Measurements from ENCODE around the gene RAB6B. TPM values are rescaled to one million over a fixed set of nuclear protein-coding genes. Genes with fewer than 3 reads are reported as not detected.

Gene RAB6B
- total RNA-seq, 2 donors from 2014 or later: 3.3 to 8.3 TPM

DNA sequence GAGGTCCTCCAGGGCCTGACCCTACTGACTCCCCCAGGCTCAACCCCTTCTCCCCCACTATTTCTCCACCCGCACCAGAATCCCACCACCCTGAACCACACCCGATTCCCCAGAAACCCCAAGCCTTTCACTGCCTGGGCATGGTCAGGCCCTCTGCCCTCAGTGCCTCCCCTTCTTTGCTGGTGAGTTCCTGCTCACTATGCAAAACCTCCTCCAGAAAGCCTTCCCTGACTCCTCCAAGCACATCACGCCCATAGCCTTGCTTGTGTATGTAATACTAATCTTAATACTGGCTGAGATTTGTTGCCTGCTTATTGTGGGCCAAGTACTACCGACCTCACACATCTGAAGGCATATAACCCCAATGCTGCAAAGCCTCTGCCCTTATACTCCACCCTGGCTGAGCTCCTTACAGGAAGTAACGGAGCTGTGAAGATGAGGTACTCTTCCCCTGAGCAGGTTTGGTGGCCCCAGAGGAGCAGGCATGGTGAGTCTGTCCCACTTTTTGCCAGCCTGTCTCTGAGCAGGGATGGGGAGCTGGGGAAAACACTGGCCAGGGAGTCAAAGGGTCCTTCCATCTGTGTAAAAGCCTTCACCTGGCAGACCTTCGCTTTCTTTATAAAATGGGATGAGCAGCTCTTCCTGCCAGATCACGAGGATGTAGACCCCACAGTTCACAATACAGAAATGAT is 9.5 kb downstream of the RAB6B start:
- no peak for DNase-seq
- ATAC-seq: no peak
- intact Hi-C loops (cut with DNase I, micrococcal nuclease): no loop called here

DNA sequence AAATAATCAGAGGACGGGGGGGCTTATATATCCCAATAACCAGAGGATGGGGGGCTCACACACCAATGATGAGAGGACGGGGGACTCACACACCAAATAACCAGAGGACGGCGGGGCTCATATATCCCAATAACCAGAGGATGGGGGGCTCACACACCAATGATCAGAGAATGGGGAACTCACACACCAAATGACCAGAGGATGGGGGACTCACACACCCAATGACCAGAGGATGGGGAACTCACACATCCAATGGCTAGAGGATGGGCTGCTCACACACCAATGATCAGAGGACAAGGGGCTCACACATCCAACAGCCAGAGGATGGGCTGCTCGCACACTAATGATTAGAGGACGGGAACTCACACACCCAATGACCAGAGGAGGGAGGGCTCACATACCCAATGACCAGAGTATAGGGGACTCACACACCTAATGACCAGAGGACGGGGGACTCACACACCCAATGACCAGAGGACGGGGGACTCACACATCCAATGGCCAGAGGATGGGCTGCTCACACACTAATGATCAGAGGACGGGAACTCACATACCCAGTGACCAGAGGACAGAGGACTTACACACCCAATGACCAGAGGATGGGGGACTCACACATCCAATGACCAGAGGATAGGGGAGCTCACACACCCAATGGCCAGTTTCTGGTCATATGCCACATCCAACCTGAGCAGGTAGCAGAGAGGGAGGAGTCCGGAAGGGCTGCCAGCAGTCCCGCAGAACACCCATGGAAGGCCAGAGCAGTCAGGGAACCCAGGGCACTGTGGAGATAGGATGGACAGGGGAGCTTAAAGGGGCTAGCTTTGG is 10.6 kb downstream of the RAB6B start:
- intact Hi-C loops (cut with DNase I, micrococcal nuclease): no loop called here
- no peak for ATAC-seq
- no peak for DNase-seq

DNA sequence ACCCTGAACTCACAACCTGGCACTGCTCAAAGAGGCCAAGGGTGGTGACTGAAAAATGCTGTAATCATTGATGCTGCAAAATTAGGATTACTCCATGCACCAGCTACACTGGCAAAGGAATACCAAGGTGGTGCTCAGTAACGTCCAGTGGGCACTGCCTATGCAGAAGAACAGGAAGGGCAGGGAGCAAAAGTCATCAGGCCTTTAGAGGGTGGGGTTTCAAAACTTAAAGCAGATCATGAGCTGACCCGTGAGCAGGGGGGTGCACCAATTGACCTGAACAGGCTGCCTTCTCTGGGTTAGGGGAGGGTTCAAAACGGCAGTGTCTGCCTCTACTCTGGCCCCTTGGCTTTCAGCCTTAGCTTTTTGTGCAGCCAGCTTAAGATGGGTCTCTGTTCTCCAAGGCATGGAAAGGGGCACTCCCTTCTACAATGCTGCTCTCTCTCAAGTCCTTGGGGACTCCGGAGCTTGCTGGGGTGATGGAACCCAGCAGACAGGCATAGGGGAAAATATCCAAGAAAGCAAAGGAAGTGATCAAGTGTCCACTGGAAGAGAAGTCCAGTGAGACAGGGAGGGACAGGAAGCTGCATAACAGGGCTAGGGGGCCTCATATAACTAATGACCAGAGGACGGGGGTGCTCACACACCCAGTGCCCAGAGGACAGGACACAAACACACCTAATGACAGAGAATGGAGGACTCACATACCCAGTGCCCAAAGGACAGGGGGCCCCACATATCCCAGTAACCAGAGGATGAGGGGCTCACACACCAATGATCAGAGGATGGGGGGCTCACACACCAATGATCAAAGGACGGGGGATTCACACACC is 11.4 kb downstream of the RAB6B start:
- intact Hi-C loops (cut with DNase I, micrococcal nuclease): no loop called here
- ATAC-seq (no peak), DNase-seq (no peak)

DNA sequence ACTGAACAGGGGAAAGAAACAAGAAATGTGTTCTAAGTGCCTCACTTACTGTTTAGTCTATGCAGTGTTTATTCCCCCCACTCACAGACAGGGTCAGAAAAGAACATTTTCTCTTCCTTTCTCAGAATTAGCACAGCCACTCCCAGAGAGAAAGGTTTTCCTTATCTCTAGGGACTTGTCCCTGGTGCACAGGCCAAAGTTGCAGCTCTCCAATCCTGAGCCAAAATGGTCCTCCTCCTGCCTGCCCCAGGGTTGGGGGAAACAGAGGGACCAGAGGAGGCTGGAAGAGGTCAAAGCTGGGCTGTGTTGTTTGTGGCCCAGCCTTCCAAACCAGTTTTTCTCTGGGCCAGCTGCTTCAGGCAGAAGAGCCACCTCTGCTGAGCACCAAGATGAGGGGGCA is 12.0 kb downstream of the RAB6B start:
- DNase-seq (no peak), ATAC-seq (no peak)
- intact Hi-C loops (cut with DNase I, micrococcal nuclease): no loop called here

DNA sequence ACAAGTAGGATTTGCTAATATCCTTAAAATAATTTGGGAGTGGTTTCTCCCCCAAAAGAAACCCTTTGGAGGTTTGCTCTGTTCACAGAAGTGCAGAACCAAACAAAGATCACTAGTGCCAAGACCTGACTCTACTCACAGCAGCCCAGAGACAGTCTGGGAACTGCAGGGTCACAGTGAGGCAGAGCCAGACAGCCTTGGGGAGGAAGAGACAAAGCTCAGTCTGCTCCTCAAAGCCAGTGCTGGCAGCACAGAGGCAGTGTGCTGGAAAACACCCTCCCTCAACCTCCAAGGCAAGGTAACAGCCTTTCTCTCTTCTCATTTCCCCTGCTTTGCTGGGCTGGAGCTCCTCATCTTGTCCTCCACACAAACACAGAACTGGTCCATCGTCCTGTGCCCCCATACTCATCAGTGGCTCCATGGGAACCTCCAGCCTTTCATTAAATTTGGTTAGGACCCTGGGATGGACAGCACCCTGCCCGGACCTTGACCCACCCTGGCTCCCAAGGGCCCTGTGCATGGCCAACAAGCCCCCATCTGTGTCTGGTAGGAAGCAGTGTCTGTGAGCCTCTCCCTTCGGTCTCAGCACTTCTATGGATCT is 12.6 kb downstream of the RAB6B start:
- DNase-seq (no peak), ATAC-seq (peak; percentile 26)
- intact Hi-C loops (cut with DNase I, micrococcal nuclease): no loop called here

DNA sequence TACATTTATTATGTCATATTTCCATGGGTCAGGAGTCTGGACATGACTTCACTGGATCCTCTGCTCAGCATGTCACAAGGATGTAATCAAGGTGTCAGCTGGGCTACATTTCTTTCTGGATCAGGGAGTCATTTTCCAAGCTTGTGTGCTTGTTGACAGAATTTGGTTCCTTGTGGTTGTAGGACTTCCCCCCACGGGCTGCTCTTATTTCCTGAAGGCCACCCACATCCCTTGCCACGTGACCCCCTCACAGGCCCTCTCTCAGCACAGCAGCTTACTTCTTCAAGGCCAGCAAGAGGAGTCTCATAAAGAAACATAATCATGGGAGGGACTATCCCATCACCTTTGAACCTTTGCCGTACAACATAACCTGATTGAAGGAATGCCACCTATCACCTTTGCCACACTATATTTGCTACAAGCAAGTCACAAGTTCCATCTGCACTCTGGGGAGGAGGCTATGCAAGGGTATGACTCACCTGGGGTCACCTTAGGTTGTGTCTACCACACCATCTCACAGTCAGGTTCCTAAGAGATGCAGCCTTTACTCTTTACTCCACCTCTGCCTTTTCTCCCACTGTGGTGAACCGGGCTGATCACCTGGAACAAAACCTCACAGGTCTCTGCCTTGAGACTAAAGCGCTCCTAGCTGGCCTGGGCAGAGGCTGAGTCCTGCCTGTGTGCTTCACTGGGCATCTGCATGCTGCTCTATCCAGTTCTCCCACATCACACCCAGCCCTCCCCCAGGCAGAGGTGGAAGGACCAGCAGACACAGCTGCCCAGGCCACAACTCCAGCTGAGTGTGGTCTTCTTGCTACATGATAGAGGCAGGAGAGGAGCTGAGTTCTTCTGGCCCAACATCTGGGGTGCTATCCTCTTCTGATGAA is 13.5 kb downstream of the RAB6B start:
- DNase-seq (peak in 1 of 2 donors; percentile 9), ATAC-seq (peak; percentile 96)
- intact Hi-C loops (cut with DNase I, micrococcal nuclease): no loop called here

DNA sequence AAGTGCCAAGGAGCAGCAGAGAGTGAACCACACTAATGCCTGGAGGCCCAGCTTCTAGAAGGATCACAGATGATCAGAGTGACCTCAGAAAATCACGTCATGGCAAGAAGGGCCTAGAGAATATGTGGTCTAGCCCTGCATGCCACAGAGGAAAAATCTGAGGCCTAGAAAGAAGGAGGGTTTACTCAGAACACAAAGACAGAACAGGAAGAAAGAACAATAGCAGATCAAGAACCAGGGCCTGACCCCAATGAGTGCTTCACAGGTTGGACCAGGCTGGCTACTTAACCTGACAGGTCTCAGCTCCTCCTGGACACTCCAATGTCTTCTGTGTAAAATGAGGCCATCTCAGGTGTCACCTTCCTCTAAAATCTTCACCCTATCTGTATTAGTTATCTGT is 14.2 kb downstream of the RAB6B start:
- ATAC-seq: no peak
- intact Hi-C loops (cut with DNase I, micrococcal nuclease): no loop called here
- no peak for DNase-seq

DNA sequence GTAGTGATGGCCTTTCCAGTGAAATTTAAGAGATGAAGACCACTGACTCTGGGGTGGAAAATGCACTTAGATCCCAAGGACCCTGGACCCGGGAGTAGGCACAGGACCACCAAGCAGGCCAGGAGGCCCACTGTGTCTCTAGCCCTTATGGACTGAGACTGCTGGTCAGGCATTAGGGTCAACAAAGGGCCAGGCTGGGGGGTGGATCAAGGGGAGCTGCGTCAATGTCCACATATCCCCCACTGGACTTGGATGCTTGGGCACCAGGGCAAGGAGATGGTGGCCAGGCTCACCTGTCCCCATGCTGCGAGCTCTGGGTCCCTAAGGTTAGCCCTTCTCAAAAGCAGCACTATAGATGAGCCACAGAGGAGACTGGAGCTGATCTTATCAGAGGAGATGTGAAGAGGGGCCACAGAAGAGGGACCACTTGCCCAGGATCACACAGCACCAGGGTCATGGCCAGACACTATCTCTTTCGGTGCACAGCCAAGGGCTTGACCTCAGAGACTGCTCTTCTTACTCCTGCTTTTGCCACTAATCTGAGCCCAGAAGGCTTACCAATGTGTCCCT is 14.7 kb downstream of the RAB6B start:
- DNase-seq (no peak), ATAC-seq (no peak)
- intact Hi-C loops (cut with DNase I, micrococcal nuclease): no loop called here

DNA sequence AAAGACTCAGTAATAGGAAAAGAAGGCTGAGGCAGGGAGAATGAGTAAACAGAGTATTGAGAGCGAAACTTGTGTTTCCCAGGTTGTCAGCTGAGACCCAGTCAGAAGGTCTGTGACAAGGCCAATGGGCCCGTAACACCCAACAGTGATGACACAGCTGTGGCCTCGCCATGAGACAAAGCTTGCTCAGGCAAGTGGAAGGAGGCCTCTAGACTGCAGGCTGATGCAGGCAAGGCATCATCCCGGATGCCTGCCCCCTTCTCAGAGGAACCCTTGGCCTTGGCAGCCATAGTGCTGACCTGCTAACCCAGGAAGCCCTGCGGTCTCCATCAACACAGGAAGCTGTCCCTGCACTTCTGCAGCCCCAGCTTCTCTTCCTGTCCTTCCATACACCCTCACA is 15.4 kb downstream of the RAB6B start:
- no peak for DNase-seq
- no peak for ATAC-seq
- intact Hi-C loops (cut with DNase I, micrococcal nuclease): no loop called here

DNA sequence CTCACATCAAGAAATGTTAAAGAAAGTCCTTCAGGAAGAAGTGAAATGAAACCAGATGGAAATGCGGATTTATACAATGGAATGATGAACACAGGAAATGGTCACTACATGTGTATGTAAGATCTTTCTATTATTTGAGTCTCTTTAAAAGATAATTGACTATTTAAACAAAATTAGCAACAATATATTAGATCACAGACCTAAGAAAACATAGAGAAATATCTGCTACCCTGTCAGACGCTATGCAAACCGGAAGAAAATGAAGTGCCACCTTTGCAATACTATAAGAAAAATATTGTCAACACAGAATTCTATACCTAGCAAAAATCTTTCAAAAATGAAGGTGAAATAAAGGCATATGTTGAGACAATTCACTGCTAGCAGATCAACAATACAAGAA is 17.2 kb downstream of the RAB6B start:
- intact Hi-C loops (cut with DNase I, micrococcal nuclease): no loop called here
- DNase-seq: no peak
- ATAC-seq: no peak

DNA sequence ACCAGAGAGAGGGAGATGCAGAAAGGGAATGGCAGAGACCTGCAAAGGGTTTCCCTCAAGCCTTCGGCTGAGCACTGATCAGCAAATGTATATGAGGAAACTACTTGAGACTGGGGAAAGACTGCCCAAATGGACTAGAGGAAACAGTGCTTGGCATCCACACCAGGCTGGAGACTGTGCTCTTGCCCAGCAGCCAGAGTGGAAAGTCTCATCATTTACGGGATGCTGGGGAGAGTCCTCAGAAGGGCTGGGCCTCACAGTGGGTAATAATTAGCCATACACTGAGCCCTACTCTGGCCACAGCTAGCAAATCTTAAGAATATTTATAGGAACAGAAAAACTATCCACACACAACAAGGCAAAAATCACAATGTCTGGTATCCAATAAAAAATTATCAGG is 18.5 kb downstream of the RAB6B start:
- ATAC-seq (peak; percentile 26), DNase-seq (no peak)
- intact Hi-C loops (cut with DNase I, micrococcal nuclease): no loop called here

DNA sequence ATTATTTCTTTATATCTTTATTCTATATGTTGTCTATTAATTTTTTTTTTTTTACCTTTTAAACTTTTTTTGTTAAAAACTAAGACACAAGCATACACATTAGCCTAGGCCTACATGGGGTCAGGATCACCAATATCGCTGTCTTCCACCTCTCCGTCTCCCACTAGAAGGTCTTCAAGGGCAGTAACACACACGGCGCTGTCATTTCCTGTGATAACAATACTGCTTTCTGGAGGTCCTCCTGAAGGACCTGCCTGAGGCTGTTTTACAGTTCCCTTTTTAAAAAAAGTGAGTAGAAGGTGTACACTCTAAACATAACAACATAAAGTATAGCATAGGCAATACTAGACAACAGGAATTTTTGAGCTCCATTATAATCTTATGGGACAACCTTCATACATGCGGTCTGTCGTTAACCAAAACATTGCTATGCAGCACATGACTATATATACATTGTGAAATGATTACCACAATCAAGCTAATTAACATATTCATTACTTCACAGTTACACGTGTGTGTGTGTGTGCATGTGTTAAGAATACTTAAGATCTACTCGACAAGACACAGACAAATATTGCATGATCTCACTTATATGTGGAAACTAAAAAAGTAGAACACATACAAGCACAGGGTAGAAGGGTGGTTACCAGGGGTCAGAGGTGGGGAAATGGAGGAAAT is 20.8 kb downstream of the RAB6B start:
- DNase-seq: no peak
- intact Hi-C loops (cut with DNase I, micrococcal nuclease): no loop called here
- ATAC-seq: no peak

DNA sequence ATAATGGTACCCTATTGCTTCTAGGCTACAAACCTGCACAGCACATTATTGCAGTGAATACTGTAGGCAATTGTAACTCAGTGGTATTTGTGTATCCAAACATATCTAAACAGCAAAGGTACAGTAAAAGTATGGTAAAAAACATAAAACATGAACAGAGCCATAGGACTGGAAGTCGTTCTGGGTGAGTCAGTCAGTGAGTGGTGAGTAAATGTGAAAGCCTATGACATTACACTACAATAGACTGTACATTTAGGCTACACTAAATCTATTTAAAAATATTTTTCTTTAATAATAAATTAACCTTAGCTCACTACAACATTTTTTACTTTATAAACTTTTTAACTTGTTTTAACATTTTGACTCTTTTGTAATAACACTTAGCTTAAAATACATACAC is 21.3 kb downstream of the RAB6B start:
- no peak for ATAC-seq
- intact Hi-C loops (cut with DNase I, micrococcal nuclease): no loop called here

DNA sequence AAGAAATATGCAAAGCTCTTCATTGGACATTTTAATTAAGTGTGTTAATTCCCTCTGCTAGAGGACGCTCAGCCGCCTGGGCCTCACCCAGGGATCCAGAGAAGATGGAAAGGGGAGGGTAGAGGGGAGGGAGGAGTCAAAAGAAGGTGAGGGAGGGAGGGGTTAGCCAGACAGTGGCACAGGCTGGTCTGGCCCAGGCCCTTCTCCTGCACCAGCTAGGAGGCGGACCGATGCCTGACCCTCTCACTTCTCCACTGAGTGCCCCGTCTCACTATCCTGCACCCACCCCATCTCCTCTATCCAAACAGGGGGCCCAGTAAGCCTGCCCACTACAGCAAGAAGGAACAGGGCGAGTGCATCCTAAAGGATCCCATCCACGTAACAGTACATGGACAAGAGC is 22.9 kb downstream of the RAB6B start:
- DNase-seq (no peak), ATAC-seq (no peak)
- intact Hi-C loops (cut with DNase I, micrococcal nuclease): no loop called here

More for the DNA sequence above, 21.3 kb downstream of the RAB6B start:
- no peak for DNase-seq

DNA sequence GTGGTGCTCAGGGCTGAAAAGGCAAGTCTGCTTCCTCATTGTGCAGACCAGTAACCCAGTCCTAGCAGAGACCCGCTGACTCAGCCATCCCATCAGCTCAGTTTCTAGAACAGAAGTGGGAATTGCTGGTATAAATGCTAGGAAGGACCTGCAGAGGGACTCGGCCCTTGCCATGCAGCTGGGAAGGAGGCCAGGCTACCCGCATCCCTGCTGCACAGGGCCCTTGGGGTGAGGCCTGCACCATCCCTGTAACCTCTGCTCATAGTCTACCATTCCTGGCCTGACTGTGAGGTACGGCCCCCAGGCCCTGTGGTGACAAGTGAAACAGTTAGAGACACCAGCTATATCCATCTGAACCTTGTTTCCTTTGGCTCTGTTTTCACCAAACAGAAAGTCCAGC is 23.5 kb downstream of the RAB6B start:
- ATAC-seq (no peak), DNase-seq (no peak)
- intact Hi-C loops (cut with DNase I, micrococcal nuclease): no loop called here

DNA sequence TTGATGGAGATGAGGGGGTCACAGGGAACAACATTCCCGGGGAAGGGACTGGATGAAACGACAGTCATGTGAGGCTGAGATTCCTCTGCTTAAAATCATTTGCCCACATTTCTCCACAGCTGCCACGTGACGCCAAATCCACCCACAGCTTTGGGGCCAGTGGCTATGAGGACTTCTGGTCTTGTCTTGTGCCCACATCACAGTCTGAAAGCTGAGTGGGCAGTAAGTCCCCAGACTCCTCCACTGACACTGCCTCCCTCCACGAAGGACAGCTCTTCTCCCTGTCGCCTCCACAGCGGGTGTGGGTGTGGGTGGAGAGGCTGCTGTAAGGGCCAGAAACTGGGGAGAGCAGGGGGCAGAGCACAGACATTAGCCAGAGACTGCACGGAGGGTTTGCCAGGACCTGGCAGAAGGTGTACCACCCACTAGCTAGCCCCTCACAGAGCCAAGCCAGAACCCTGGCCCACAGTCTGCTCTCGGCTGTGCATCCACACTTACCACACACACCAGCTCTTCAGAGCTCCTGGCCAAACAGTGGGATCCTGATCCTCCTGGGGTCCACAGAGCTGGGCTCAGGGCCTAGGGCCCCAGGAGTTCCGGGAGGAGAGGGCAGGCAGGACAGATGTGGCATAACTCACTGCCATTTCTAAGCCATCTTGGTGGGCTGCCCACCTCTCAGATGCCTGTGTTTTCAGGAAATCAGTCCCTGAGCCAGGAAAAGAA is 24.2 kb downstream of the RAB6B start:
- intact Hi-C loops (cut with DNase I, micrococcal nuclease): no loop called here
- ATAC-seq (no peak), DNase-seq (no peak)

DNA sequence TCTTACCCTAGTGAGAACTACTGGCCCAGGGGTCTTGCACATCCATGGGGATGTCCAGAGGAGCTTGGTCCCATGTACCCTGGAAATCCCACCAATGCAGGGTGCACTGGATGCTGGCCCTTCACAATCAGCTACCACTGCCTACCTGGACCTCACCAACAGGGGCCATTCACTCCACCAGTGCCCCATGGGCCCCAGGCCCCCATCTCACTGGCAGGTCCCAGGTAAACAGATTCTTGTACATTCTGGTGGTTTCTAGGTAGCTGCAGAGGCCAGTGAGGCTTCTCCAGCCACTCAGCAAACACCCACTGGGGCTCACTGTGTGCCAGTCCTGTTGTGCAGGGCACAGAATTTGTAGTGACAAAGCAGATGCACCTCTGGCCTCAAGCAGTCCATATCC is 24.9 kb downstream of the RAB6B start:
- intact Hi-C loops (cut with DNase I, micrococcal nuclease): no loop called here
- ATAC-seq: no peak
- DNase-seq: no peak
